OCI-M1 (cell line): Measurements from ENCODE around the gene FUT2.
A peak's percentile ranks its signal among the peaks of the same experiment; 100 is the strongest.
"Not testable (repeated sequence)": the region's sequence is repeated elsewhere in the genome, so short reads cannot be mapped to it uniquely, and the experiment has no call there.

Experiments
- DNase-seq: peaks from one replicate; lab custom pipeline; 2025; lab: John Stamatoyannopoulos, UW

The FUT2 gene

DNA sequence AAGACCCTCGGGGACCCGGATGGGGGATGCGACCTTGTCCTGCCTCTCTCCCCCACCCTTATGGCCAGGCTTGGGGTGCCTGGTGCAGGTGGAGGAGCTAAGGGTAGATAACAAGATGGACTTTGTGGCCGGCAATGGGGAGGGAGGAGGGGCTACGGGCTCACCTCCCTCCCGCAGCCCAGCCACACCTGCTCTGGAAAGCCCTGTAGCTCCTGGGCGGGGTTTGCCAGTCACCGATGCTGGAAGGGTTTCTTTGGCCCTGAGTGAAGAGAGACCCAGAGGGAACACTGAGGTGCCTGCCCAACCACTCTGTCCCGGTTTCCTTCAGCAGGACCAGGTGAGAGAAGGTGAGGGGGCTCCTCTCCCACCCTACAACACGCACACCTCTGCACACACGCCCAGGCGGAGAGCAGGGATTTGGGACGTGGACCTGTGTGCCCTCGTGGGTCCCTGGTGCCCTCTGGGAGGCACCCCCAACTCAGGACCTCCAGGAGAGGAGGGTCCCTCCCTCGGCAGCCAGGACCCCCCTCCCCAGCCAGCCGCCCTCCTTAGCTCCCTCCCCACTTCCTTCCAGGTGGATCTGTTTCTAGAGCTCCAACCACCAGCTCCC is at the start of gene FUT2:
Gene FUT2 (plus strand): TSS at position 229 of the 610 bp plus-strand sequence. CDS start 6,986 bp downstream, outside the sequence.
- no peak for DNase-seq

DNA sequence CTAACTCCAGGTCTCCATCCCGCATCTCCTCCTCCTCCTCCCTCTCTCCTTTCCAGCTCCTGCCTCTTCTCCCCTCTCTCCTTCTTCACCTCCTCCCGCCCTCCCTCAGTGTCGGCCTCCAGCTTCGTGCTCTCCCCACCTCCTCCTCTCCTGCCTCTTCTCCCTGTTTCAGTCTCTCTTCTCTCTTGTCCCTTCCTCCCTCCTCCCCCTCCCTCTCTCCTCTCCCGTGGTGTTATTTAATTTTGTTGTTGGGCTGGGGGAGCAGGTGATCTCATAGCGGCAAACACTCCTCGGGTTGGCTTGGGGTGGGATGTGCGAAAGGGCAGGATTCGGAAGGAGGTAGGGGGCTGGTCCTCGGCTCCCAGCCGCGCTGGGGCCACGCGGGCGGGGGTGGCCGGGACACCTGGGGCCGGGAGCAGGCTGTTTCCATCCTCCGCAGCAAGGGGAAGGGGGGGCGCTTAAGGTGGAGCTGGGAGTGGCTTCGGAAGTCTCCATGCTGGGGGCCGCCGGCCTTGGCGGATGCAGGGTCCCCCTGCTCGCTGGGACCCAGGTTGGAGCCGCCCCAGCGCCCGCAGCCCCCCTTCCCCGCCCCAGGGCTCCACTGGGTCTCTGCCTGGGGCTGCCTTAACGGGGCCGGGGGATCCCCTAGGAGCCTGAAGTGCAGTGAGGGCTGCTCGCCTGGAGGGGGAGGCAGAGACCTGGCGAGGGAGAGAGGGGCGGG is 49.6 kb upstream of the FUT2 start, which contains the start of gene CA11:
Gene CA11 (minus strand): TSS at position 187 of the 721 bp plus-strand sequence. CDS start 555 bp downstream, outside the sequence.
- DNase-seq: peak; percentile 95

DNA sequence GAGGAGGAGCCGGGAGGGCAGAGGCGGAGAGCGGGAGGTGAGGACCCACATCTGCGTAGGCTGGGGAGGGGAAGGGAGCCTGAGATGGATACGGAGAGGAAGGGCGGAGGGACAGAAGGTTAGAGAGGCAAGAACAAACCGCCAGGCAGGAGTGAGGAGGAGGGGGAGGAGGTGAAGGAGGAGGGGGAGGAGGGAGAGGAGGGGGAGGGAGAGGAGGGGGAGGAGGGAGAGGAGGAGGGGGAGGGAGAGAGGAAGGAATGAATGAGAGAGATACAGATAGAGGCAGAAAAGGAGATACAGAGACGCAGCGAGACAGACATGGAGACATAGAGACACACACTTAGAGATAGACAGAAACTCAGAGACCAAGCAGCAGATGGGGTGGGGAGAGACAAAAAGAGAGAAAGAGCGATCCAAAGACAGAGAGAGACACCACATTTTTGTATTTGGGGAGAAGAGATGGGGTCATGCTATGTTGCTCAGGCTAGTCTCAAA is 49.0 kb upstream of the FUT2 start:
- DNase-seq: no peak

DNA sequence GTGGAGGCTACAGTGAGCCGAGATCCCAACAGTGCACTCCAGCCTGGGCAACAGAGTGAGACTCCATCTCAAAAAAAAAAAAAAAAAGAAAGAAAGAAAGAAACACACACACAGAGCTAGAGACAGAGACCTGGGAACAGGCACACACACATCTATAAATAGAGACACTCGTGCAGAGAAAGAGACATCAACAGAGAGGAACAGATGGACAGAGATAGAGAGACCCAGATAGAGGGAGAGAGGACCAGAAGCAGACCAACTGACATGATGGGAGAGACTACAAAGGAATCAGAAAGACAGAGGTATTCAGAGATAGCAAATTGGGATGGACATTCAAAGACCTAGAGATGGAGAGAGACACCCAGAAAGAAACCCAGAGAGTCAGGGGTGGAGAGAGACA is 47.6 kb upstream of the FUT2 start:
- DNase-seq: no peak

DNA sequence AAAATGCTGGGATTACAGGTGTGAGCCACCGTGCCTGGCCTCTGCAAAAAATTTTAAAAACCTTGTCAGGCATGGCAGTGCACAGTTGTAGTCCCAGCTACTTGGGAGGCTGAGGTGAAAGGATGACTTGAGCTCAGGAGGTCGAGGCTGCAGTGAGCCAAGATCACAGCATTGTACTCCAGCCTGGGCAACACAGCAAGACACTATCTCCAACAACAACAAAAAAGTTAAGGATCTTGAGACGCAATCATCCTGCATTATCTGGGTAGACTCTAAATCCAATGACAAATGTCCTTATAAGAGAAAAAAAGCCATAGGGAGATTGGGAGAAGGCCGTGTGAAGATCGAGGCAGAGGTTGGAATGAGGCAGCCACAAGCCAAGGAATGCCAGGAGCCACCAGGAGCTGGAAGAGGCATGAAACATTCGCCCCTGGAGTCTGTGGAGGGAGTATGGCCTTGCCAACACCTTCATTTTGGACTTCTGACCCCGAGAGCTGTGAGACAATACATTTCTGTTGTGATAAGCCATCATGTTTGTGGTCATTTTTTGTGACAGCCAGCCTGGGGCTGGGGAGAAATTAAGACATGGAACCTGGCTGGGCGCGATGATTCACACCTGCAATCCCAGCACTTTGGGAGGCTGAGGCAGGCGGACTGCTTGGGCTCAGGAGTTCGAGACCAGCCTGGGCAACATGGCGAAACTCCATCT is 44.6 kb upstream of the FUT2 start:
- DNase-seq: no peak

DNA sequence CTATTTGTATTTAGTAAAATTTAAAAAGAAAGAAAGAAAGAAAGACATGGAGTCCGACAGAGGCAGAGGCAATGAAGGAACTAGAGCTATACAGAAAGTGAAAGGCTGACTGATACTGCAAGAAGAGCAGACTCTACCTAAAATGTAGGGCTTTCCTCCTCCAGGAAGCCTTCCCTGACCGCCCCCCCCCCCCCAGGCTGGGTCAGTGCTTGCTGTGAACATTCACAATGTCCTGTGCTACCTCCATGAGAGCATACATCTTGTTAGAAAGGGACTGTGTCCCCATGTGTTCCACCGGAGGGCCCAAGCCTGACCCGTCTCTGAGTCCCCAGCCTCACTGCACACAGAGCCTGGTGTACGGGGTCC is 44.1 kb upstream of the FUT2 start:
- no peak for DNase-seq

DNA sequence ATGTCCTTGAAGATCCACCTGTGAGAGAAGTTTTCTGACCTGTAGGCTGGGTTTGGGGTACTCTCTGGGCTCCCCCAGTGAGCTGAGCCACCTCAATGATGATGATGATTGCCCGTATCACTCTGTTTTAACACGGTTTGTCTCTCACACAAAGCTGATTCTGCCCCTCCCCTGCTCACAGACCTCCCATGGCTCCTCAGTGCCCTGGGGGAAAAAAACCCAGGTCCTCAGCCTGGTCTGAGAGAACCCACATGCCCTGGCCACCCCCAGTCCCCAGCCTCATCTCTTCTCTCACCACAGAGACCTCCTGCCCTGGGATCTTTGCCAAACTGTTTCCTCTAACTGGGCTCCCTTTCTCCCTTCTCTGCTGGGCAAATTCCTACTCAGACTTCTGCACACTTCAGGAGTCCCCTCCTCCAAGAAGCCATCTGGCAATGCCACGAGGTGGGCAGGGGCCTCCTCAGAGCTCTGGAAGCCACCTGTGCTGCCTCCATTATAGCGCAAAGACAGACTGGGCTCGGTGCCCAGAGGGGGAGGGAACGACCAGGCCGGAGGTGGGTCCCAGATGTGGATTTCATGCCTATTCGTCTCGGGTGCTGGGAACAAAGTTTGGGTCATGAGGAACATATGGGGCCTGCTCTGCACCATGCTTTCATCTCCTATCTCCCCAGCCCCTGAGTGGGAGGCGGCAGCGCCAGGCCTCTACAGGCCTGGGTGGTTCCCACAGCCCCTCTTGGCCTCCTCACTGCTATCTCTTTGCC is 41.3 kb upstream of the FUT2 start:
- DNase-seq: peak; percentile 29

DNA sequence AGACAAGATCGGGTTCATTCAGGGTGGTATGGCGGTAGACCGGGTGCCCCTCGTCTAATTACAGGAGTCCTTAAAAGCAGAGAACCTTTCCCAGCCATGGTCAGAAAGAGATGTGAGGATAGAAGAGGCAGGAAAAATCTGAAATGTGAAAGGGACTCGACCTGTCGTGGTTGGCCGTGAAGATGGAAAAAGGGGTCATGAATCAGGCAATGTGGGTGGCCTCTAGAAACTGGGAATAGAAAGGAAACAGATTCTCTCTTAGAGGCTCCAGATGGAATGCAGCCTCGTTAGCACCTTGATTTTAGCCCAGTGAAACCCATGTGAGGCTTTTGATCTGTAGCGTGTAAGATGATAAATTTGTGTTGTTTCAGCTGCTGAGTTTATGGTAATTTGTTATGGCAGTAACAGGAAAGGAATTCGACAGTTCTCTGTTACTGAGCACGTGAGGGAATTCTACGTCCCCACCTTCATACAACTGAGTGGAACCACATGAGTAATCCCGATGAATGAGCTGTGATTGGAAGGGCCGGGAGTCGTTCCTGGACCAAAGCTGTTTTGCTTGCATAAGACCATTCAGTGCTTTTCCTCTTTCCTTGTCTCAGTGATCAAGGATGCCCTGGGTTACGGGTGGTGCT is 38.8 kb upstream of the FUT2 start:
- no peak for DNase-seq

DNA sequence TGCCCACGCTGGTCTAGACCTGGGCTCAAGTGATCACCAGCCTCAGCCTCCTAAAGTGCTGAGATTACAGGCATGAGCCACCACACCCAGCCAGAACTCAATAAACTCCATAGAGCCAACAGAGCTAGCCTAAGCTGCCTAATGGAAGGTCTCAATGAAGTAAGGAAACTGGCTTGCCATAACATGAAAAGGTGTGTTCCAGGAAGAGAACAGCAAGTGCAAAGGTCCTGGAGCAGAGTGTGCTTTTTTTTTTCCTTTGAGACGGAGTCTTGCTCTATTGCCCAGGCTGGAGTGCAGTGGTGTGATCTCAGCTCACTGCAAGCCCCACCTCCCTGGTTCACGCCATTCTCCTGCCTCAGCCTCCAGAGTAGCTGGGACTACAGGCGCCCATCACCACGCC is 37.9 kb upstream of the FUT2 start:
- not testable (repeated sequence) for DNase-seq

DNA sequence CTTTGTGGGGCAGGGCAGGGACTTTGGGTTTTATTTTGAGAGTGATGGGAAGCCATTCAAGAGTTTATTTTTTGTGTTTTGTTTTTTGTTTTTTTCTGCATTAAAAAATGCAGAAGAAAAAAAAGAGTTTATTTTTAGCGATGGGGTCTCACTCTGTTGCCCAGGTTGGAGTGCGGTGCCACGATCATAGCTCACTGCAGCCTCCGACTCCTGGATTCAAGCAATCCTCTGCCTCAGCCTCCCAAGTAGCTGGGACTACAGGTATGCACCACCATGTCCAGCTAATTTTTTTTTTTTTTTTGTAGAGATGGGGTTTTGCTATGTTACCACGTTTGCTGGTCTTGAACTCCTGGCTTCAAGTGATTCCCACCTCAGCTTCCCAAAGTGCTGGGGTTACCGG is 37.3 kb upstream of the FUT2 start:
- DNase-seq: no peak

DNA sequence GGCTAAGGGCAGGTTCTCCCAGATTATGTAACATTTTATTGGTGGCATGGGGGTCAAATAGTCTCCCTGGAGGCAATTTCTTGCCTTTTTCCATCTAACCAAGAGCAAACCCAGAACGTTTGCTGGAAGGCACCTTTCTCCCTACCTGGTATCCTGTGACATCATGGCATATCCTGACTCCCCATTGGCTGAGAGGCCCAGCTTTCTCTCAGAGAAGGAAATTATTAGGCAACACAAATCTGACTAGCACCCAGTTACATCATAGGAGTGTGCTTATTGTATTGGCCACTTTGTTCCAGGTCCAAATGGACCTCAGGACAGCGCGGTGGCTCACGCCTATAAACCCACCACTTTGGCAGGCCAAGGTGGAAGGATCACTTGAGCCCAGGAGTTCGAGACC is 36.0 kb upstream of the FUT2 start:
- peak; percentile 13 for DNase-seq

DNA sequence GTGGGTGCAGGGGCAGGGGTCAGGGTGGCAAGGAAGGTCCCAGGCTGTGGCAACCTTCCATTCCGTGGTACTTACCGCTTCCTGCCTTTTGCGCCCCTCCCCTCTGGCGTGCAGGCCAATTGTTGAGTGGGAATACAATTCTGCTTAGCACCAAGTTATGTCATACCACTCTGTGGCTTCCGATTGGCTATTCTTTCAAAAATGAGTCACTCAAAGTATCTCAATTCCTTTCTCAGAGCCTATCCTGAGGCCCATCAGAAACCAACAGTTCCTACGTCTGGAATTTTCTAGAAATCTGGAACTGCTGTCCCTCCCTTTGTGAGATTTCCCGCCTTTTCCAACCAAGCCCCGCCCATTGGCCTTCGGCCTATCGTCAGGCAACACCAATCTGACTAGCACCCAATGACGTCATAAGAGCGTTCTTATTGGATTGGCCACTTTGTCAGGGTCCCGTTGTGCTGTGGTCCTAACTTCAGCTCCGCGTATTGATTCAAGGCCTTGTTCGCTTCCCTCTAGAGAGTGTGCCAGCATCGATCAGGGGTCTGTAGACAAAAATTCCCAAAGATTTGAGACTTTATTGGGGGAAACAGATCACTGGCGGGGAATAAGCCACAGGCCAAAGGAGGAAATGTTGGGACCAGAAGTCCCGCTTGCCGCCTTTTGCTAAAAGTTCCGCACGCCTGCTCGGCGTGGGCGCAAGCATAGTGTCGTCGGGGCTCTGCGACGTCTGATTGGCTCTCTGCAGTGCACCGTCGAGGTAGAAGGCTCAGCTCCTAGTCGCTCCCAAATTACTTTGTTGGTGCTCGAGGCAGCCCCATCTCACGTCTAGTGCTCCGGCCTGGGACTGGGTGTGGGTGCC is 34.7 kb upstream of the FUT2 start:
- DNase-seq: peak; percentile 98

DNA sequence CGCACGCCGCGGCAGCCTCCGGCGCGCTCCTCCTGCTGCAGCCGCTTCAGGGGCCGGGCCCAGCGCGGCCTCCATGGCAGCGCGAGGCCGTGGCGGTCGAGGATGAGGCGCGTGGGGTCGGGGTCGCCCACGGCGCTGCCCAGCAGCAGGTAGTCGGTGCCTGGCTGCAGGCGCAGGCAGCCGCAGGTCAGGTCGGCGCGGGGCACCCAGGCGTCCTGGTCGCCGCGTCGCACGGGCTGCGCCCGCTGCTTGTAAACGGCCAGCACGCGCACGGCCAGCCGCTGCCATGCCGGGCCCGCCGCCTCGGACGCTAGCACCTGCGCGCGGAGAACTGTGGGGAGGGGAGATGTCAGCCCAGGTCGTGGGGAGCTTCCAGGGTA is 34.1 kb upstream of the FUT2 start:
- no peak for DNase-seq

DNA sequence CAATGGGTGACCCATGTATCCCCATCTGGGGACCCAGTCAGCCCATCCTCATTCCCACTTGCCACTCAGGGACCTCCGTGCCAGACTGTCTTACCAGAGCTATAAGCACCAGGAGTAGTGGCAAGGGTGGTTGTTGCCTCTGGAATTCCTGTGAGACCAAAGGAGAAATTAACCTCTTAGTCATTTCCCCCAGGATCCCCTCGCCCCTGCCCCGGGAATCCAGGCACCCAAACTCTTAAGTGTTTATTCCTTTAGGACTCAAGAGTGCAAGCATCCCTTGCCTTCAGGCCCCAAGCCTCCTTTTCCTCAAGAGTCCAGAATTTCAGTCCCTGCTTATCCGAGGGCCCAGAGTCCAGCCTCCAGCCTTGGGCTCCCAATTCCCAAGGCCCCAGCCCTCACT is 32.1 kb upstream of the FUT2 start:
- no peak for DNase-seq

DNA sequence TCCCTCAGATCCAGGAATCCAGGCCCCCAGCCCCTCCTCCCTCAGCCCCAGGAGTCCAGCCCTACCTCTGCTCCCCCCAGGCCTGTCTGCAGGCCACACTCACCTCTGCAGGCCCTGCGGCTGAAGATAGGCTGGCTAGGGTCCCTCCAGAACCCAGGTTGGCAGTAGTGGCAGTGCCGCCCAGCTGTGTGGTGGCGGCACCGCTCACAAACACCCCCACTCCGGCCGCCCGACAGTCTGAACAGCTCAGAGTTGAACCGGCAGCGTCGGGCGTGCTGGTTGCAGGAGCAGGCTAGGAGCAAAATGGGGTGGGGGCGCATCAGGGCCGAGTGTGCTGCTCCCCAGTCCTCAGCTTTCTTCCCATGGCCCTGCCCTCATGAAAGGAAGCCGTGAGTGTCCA is 31.3 kb upstream of the FUT2 start:
- DNase-seq: no peak

DNA sequence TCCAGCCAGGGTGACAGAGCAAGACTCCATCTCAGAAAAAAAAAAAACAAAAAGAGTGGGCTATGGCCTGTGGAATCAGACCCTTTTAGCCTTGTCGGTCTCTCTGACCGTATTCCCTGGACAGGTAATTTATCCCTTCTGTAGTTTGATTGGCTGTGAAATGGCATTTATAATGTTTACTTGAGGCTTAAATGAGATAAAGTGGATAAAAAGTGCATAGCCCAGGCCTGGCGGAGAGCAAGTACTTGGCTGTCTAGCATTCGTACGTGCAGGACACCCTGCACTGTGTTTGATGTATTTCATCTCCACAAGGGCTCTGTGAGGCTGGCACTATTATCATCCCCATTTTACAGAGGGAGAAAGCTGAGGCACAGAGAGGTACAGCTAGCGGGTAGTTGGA is 30.0 kb upstream of the FUT2 start:
- DNase-seq: no peak

DNA sequence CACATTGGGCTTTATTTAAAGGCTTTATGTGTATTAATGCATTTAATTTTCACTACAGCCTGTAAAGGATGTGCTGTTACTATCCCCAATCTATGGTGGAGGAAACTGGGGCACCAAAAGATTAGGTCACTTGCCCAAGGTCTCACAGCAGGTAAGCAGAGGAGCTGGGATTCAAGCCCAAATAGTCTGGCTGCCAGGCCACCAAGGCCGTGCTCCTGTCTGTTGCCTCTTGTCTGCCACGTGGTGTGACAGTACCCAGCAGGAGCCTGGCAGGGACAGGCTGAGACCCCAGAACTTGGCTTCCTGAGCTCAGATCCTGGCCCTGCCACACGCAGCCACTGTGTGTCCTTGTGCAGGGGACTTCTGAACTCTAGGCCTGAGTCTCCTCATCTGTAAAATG is 27.4 kb upstream of the FUT2 start:
- DNase-seq: no peak

DNA sequence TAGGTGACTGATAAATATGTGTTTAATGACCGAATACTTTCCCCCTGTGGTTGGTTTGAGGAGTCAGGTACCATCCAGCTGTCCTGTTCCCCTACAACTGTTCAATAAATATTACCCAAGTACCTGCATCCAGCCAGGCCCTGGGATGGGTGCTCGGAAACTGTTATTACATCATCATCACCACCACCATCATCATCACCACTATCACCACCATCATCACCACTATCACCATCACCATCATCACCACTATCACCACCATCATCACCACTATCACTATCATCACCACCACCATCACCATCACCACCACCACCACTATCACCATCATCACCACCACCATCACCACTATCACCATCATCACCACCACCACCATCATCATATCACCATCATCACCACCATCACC is 27.0 kb upstream of the FUT2 start:
- no peak for DNase-seq

DNA sequence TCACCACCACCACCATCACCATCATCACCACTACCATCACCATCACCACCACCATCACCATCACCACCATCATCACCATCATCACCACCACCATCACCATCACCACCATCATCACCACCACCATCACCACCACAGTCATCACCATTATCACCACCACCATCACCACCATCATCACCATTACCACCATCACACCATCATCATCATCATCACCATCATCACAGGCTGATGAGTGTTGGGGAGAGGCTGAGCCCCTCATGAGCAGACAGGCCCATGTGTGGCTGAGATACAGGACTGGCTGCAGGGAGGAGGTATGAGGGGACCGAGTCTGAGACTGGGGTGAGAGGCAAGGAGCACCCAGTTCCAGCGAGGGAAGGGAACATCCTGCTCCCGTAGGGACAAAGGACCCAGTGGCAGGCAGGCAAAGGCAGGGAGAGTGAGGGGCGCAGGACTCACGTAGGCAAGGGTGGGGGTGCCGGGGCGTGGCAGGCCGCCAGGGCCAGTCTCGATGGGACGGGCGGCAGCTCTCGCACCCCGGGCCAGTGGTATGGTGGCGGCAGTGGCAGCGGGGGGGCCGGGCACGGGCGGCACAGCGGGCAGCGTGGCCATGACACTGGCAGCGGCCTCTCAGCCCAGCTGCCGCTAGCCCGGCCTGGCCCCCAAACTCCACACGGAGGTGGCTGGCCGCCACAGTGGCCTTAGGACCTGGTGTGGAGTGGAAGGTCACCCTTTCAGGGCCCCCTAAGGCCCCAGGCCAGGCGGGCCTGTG is 25.7 kb upstream of the FUT2 start:
- no peak for DNase-seq
